Stomach (tissue), 4 donors: Measurements from ENCODE around the gene CCR8.

ENCODE experiments used
- EP300 ChIP-seq: sonication (generic); formaldehyde crosslinking; IDR thresholded peaks from one replicate; pipeline ENCODE4 v1.6.1; 2017; ENCODE audit warnings: antibody characterized with exemption
- POLR2A ChIP-seq, 4 donors: fragments of 450-650 bp; IDR thresholded peaks; one replicate each; pipeline ENCODE4 v1.6.1; 2016; ENCODE audit warnings: antibody characterized with exemption in 4 of 4, control low read depth in 2 of 4, mild to moderate bottlenecking in 1 of 4, moderate library complexity in 1 of 4
- POLR2AphosphoS5 ChIP-seq, 3 donors: sonication (generic); formaldehyde crosslinking; IDR thresholded peaks; one replicate each; pipeline ENCODE4 v1.6.1; 2016; ENCODE audit warnings: antibody characterized with exemption in 3 of 3
- TF ChIP-seq, protein P1 (sequence below), 7 experiments: fragments of 450-650 bp in 4 of 7; fragments of 200-600 bp in 3 of 7; sonication (generic) in 3 of 7; IDR thresholded peaks; one replicate each; pipeline ENCODE4 v1.5.1; 2016 to 2019; ENCODE audit warnings: antibody characterized with exemption in 7 of 7, control low read depth in 2 of 7, mild to moderate bottlenecking in 1 of 7

DNA sequence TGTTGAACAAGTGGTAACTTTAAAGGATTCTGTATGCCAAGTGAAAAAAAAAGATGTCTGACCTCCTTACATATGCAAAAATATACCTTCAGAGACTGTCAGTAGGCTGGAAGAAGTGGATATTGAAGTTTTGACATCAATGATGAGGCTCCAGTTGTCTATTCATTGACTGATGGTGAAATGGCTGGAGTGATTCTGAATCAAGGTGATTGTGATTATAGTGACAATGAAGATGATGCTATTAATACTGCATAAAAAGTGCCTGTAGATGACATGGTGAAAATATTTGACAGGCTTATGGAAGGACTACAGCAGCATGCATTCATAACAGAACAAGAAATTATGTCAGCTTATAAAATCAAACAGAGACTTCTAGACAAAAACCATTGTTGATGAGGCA, 4.1 kb downstream of the CCR8 start:
- TF ChIP-seq POLR2AphosphoS5 (IDR thresholded peaks at IDR 0.05) (no peak), EP300 (no peak), POLR2A (IDR thresholded peaks at IDR 0.05) (no peak)
- TF ChIP-seq, protein P1, sequence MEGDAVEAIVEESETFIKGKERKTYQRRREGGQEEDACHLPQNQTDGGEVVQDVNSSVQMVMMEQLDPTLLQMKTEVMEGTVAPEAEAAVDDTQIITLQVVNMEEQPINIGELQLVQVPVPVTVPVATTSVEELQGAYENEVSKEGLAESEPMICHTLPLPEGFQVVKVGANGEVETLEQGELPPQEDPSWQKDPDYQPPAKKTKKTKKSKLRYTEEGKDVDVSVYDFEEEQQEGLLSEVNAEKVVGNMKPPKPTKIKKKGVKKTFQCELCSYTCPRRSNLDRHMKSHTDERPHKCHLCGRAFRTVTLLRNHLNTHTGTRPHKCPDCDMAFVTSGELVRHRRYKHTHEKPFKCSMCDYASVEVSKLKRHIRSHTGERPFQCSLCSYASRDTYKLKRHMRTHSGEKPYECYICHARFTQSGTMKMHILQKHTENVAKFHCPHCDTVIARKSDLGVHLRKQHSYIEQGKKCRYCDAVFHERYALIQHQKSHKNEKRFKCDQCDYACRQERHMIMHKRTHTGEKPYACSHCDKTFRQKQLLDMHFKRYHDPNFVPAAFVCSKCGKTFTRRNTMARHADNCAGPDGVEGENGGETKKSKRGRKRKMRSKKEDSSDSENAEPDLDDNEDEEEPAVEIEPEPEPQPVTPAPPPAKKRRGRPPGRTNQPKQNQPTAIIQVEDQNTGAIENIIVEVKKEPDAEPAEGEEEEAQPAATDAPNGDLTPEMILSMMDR (IDR thresholded peaks at IDR 0.05), result no peak
